Naive thymus-derived CD8-positive, alpha-beta T cell (primary cell): ENCODE measurements around the gene MPC1. TPM values are rescaled to one million over a fixed set of nuclear protein-coding genes. Genes with fewer than 3 reads are reported as not detected.
A peak's percentile ranks its signal among the peaks of the same experiment; 100 is the strongest.
"Not testable (repeated sequence)": the region's sequence is repeated elsewhere in the genome, so short reads cannot be mapped to it uniquely, and the experiment has no call there.

Source experiments
- ATAC-seq, 2 donors: fragments of 150-1000 bp; cut with Tn5 transposase in 1 of 2; sonication (Bioruptor Pico), chemical (Tn5 transposase) in 1 of 2; 1 replicate in 1 of 2; 2 replicates in 1 of 2; pipeline ENCODE4 v1.10.0; 2021; ENCODE audit warnings: mild to moderate bottlenecking in 2 of 2, moderate library complexity in 2 of 2
- POLR2A ChIA-PET: fragments of 350-600 bp; sonication (Branson Sonifier 250); formaldehyde crosslinking; loops from one replicate; lab custom pipeline; 2021; ENCODE audit warnings: antibody characterized with exemption; lab: Charles Lee
- DNase-seq, 10 donors: peaks; one replicate each; pipeline versions ENCODE4 v3.0.0 to v3.0.0-alpha.2; 2020 to 2022
- H3K27ac Mint-ChIP-seq, 10 donors: one replicate each; pipeline ENCODE4 v1.8.0; 2020 to 2022; ENCODE audit warnings: mild to moderate bottlenecking in 10 of 10, mixed read lengths in 10 of 10, moderate library complexity in 4 of 10, inconsistent platforms in 1 of 10
- H3K27me3 Mint-ChIP-seq, 5 donors: one replicate each; pipeline ENCODE4 v1.8.0; 2021 to 2022; ENCODE audit warnings: mixed read lengths in 5 of 5
- H3K36me3 Mint-ChIP-seq, 3 donors: one replicate each; pipeline ENCODE4 v1.8.0; 2020 to 2022; ENCODE audit warnings: mixed read lengths in 3 of 3, mild to moderate bottlenecking in 2 of 3, inconsistent platforms in 1 of 3
- H3K4me1 Mint-ChIP-seq, 4 donors: one replicate each; pipeline ENCODE4 v1.8.0; 2021 to 2022; ENCODE audit warnings: mixed read lengths in 4 of 4
- H3K4me3 Mint-ChIP-seq, 10 donors: one replicate each; pipeline ENCODE4 v1.8.0; 2020 to 2022; ENCODE audit warnings: mild to moderate bottlenecking in 10 of 10, mixed read lengths in 10 of 10, moderate library complexity in 6 of 10, inconsistent platforms in 1 of 10
- H3K9me3 Mint-ChIP-seq, 9 donors: one replicate each; pipeline ENCODE4 v1.8.0; 2020 to 2022; ENCODE audit warnings: mixed read lengths in 9 of 9, mild to moderate bottlenecking in 3 of 9, inconsistent platforms in 1 of 9, moderate library complexity in 1 of 9
- polyA plus RNA-seq, 3 donors: library from polyadenylated mRNA; unstranded; fragments of 300-500 nt; fragmentation: Illumina TruSeq; gene quantifications; one replicate each; pipeline ENCODE4 v1.2.3, GENCODE V29; 2021
- total RNA-seq, 8 experiments: library from RNA in 2 of 8; stranded (reverse) in 2 of 8; gene quantifications; one replicate each; pipeline ENCODE4 v1.2.3 and lab custom pipeline; 2021 to 2026

MPC1 gene
- total and polyA plus RNA-seq, 5 experiments from 2014 or later = 33.5 to 76.7 (median 64.1) TPM

DNA sequence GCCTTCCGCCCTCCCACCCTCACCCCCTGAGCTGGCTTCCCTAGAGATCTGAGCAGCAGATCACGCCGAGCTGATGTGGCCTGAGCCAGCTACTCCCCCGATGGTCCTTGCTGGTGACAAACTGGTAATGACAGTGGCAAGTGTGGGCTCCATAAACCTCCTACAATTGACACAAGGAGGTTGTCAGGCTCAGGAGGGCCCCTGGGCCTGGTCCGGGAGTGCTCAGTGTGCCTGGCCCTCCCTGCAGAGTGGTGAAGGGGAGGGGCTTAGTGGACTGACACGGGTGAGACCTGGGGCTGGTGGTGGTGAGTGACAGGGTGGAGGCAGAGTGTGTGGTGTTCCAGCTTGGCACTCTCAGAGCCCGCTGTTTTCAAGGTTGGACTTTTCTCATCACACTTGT lies 22.6 kb upstream of the MPC1 start:
- peak overlapping the region in 4 of 10 donors; percentile 17 to 75 (median 38) for H3K27ac Mint-ChIP-seq
- ATAC-seq = no peak
- no peaks in the 10 kb centered on the region for H3K9me3 Mint-ChIP-seq
- no peak for DNase-seq
- no peaks in the 10 kb centered on the region for H3K36me3 Mint-ChIP-seq
- H3K4me1 Mint-ChIP-seq = peaks cover 9 to 15% (median 12%) of the 10 kb centered on the region in 4 donors
- no peak overlapping the region for H3K4me3 Mint-ChIP-seq
- no peaks in the 10 kb centered on the region for H3K27me3 Mint-ChIP-seq
- POLR2A ChIA-PET = interaction anchor here (1.6 to 1.9 kb wide), 2 partner anchors 10 to 11 kb away, joined by 5 to 6 read pairs; no protein-coding TSS in a partner anchor

DNA sequence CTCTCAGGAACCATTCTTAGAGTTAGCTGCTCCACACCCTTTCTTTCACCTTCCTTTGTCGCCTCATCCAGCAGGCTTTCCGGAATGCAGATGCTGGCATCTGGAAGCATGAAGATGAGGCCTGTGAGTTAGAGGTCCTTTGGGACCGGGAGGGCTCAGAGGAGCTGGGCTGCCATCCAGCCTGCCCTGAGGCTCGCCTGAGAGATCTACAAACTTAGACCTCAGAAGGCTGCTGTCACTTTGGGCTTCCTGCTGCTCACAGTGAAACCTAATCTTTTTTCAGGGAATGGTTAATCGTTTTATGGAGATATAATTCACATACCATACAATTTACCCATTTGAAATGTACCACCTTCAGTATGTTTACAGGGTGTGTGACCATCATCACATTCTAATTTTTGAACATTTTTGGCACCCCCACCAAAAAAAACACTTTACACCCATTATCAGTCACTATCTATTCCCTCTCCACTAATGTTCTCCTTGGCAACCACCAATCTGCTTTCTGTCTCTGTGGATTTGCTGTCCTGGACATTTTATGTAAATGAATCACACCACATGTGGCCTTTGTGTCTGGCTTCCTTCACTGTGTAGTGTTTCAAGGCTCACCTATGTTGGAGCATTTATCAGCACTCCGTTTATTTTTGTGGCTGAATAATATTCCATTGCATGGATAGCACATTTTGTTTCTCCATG lies 20.0 kb upstream of the MPC1 start:
- Mint-ChIP-seq H3K9me3 (no peaks in the 10 kb centered on the region), H3K4me1 (peaks cover 4 to 10% (median 6%) of the 10 kb centered on the region in 4 donors), H3K36me3 (no peaks in the 10 kb centered on the region), H3K4me3 (no peak overlapping the region), H3K27ac (peak overlapping the region in 4 of 10 donors; percentile 60 to 85 (median 74)), H3K27me3 (peaks cover 1 to 19% (median 5%) of the 10 kb centered on the region in 5 donors)
- no peak for ATAC-seq
- POLR2A ChIA-PET = interaction anchor here (0.6 kb wide), 1 partner anchor 121 kb away, joined by 3 read pairs; no protein-coding TSS in a partner anchor
- DNase-seq = no peak

GRCh38 chr6:166400649-166401250 lies 18.0 kb upstream of the MPC1 start:
- Mint-ChIP-seq H3K27ac (peak overlapping the region in 2 of 10 donors; percentile 4 to 13), H3K27me3 (peaks cover 4 to 19% (median 11%) of the 10 kb centered on the region in 5 donors)
- DNase-seq (peak; percentile 23 to 81 (median 58)), ATAC-seq (peak; percentile 81 to 93)
- POLR2A ChIA-PET = interaction anchor here (0.6 to 2.1 kb wide), 10 partner anchors 11 to 130 kb away, joined by 3 to 7 read pairs (median 5); no protein-coding TSS in a partner anchor
- not testable (repeated sequence) for H3K4me1 Mint-ChIP-seq, H3K36me3 Mint-ChIP-seq, H3K4me3 Mint-ChIP-seq, H3K9me3 Mint-ChIP-seq

GRCh38 chr6:166400181-166400580 lies 17.4 kb upstream of the MPC1 start:
- H3K27ac Mint-ChIP-seq = no peak overlapping the region
- no peak for DNase-seq
- H3K4me1 Mint-ChIP-seq = peaks cover 4 to 10% (median 6%) of the 10 kb centered on the region in 4 donors
- ATAC-seq = no peak
- no peak overlapping the region for H3K4me3 Mint-ChIP-seq
- H3K27me3 Mint-ChIP-seq = peaks cover 4 to 19% (median 11%) of the 10 kb centered on the region in 5 donors
- POLR2A ChIA-PET = interaction anchor here (0.6 to 2.1 kb wide), 8 partner anchors 12 to 129 kb away, joined by 3 to 7 read pairs (median 5); no protein-coding TSS in a partner anchor
- H3K36me3 Mint-ChIP-seq = no peaks in the 10 kb centered on the region
- no peaks in the 10 kb centered on the region for H3K9me3 Mint-ChIP-seq

DNA sequence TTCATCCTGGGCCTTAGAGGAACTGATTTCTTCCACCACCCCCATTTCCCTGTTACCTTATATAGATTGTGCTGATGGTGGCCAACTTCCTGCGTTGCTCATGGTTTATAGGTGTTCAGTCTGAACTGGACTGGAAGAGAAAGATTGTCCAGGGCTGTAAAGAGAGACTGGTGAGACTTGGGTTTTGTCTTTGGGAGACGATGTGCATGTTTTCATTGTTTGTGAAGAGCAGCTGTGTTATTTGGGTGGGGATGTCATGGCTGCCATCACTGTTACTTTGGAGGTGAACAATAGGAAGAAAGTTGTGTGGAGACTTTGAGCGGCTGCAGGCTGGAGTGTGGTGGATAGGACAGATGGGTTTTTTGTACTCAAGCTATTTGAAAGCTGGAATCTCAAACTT lies 15.6 kb upstream of the MPC1 start:
- H3K27ac Mint-ChIP-seq = peak overlapping the region in 2 of 10 donors; percentile 48 to 84
- POLR2A ChIA-PET = no interaction called here
- no peak for ATAC-seq

GRCh38 chr6:166397849-166398248 lies 15.1 kb upstream of the MPC1 start:
- no peak for DNase-seq
- H3K36me3 Mint-ChIP-seq = no peaks in the 10 kb centered on the region
- H3K4me1 Mint-ChIP-seq = peaks cover 4 to 10% (median 5%) of the 10 kb centered on the region in 4 donors
- POLR2A ChIA-PET = no interaction called here
- peaks cover 4 to 23% (median 14%) of the 10 kb centered on the region in 5 donors for H3K27me3 Mint-ChIP-seq
- no peaks in the 10 kb centered on the region for H3K9me3 Mint-ChIP-seq
- H3K4me3 Mint-ChIP-seq = no peak overlapping the region
- ATAC-seq = no peak
- H3K27ac Mint-ChIP-seq = peak overlapping the region in 1 of 10 donors; percentile 51

More for the DNA sequence above, 15.6 kb upstream of the MPC1 start:
- no peaks in the 10 kb centered on the region for H3K36me3 Mint-ChIP-seq
- no peak for DNase-seq
- peaks cover 4 to 23% (median 14%) of the 10 kb centered on the region in 5 donors for H3K27me3 Mint-ChIP-seq
- no peak overlapping the region for H3K4me3 Mint-ChIP-seq
- no peaks in the 10 kb centered on the region for H3K9me3 Mint-ChIP-seq
- H3K4me1 Mint-ChIP-seq = peaks cover 4 to 10% (median 6%) of the 10 kb centered on the region in 4 donors

DNA sequence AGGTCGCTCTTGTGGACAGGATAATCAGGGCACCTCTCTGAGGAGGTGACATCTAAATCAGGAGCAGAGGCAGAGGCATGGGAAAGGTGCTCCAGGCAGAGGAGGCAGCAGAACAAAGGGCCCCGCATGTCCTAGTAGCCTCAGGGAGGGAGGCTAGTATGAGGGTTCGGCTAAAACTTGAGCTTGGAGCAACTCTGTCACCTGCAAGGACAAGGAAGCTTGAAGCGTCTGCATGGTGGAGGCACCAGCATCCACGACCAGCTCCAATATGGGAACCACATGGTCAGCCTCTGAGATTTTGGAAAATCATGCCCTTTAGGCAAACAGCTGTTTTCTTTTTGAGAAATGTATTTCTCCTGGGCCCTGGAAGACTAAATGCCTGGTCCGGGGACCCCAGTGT lies 13.0 kb upstream of the MPC1 start:
- POLR2A ChIA-PET = interaction anchor here (1.2 kb wide), 1 partner anchor 11 kb away, joined by 5 read pairs; no protein-coding TSS in a partner anchor
- ATAC-seq = no peak
- no peaks in the 10 kb centered on the region for H3K36me3 Mint-ChIP-seq

GRCh38 chr6:166395351-166395750 lies 12.6 kb upstream of the MPC1 start:
- H3K27me3 Mint-ChIP-seq = peaks cover 4 to 23% (median 17%) of the 10 kb centered on the region in 5 donors
- DNase-seq (no peak), ATAC-seq (no peak)
- peak overlapping the region in 2 of 10 donors; percentile 24 to 25 for H3K27ac Mint-ChIP-seq
- peaks cover 0 to 6% (median 3%) of the 10 kb centered on the region in 4 donors for H3K4me1 Mint-ChIP-seq
- no peak overlapping the region for H3K4me3 Mint-ChIP-seq
- POLR2A ChIA-PET = interaction anchor here (0.7 to 1.2 kb wide), 2 partner anchors 11 to 308 kb away, joined by 3 to 5 read pairs; no protein-coding TSS in a partner anchor
- no peaks in the 10 kb centered on the region for H3K9me3 Mint-ChIP-seq
- H3K36me3 Mint-ChIP-seq = no peaks in the 10 kb centered on the region

More for the DNA sequence above, 13.0 kb upstream of the MPC1 start:
- Mint-ChIP-seq H3K4me3 (no peak overlapping the region), H3K9me3 (no peaks in the 10 kb centered on the region), H3K27me3 (peaks cover 4 to 23% (median 17%) of the 10 kb centered on the region in 5 donors), H3K27ac (peak overlapping the region in 2 of 10 donors; percentile 24 to 25), H3K4me1 (peaks cover 2 to 8% (median 4%) of the 10 kb centered on the region in 4 donors)
- DNase-seq = no peak

DNA sequence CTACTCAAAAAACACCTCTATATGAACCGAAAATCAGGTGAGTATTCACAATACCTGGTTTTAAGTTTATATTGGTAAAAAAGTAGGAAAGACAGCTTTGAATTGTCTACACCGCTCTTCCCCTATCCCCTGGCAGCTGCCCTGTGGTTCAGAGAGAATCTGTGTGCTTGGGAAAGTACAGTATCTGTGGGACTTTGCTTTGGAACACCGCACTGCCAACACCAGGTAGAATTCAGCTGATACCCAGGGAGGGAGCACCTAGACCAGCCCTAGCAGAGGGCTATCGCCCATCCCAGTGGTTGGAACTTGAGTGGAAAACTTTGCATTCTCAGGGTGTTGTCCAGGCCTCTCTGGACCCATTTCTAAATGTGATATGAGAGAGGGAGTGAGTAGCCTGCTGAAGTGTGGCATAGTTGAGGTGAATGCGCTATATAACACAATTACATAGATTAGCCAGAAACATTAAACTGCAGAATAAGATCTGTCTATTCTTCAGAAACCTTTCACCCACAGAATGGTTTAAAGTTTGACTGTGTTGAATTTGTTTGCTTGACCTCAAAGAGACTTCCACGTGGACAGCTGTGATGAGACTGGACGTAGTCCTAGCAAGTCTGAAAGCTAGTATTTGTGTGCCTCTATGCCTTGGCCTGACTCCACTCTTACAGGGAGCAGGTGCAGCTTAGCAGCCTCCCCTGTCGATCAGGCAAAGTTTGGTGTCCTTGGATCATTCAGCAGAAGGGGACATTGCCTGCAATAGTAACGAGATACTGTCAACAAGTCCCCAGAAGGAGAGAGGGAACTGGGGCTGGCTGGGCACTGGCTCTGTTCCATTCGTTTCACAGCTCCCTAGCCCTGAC lies 11.5 kb upstream of the MPC1 start:
- DNase-seq (no peak), ATAC-seq (no peak)
- POLR2A ChIA-PET = no interaction called here
- Mint-ChIP-seq H3K36me3 (no peaks in the 10 kb centered on the region), H3K9me3 (no peaks in the 10 kb centered on the region), H3K27me3 (peaks cover 3 to 23% (median 15%) of the 10 kb centered on the region in 5 donors), H3K4me3 (no peak overlapping the region), H3K4me1 (peaks cover 0 to 5% (median 2%) of the 10 kb centered on the region in 4 donors), H3K27ac (peak overlapping the region in 2 of 10 donors; percentile 9 to 18)

- Mint-ChIP-seq H3K27ac (no peak overlapping the region), H3K4me3 (no peak overlapping the region), H3K27me3 (peaks cover 2 to 23% (median 9%) of the 10 kb centered on the region in 5 donors), H3K9me3 (no peaks in the 10 kb centered on the region), H3K4me1 (peaks cover 0 to 4% (median 1%) of the 10 kb centered on the region in 4 donors), H3K36me3 (no peaks in the 10 kb centered on the region)
- ATAC-seq = no peak
- no peak for DNase-seq
- POLR2A ChIA-PET = no interaction called here
Observed at GRCh38 chr6:166393535-166393823, 10.7 kb upstream of the MPC1 start.

GRCh38 chr6:166392755-166393534 lies 10.2 kb upstream of the MPC1 start:
- H3K27ac Mint-ChIP-seq, H3K4me1 Mint-ChIP-seq, H3K9me3 Mint-ChIP-seq, H3K4me3 Mint-ChIP-seq, POLR2A ChIA-PET, DNase-seq, ATAC-seq, H3K36me3 Mint-ChIP-seq: not testable (repeated sequence)
- H3K27me3 Mint-ChIP-seq = peaks cover 0 to 22% (median 7%) of the 10 kb centered on the region in 5 donors
